Measurements from ENCODE around the gene DYNLL2. TPM values are rescaled to one million over a fixed set of nuclear protein-coding genes. Genes with fewer than 3 reads are reported as not detected.

The DYNLL2 gene
- total RNA-seq, 1 experiment from 2014 or later, result 29.1 TPM

DNA sequence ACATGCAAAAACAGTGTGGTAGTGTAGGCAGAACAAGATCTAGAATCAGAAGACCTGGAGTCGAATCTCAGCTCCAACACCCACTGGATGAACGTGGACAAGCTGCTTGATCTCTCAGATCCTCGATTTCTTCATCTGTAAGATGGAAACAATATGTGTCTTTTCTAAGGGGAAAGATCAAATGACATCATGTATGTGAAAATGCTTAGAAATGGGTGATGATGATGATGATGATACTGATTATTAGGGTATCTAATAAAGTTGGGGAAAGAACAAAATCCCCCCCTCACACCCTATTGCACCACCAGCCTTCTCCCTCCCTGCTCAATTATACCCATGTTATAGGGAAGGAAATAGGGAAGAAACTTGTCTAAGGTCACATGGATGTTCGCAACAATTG is 10.9 kb downstream of the DYNLL2 start:
- no peak for DNase-seq (ENCODE audit: low spot score)
- H3K27me3 ChIP-seq (replicated peaks; ENCODE audit: insufficient read depth, low read depth, low read length, poor library complexity), result no peaks in the 10 kb centered on the region
- no peaks in the 10 kb centered on the region for H3K9me3 ChIP-seq (ENCODE audit: low read depth, low read length, poor library complexity, severe bottlenecking)
- H3K4me3 ChIP-seq (ENCODE audit: low read depth, low read length, poor library complexity, severe bottlenecking), result no peak overlapping the region
- no peak overlapping the region for H3K27ac ChIP-seq (ENCODE audit: low read depth, low read length, poor library complexity, severe bottlenecking)
- POLR2A ChIA-PET (ENCODE audit: low non-redundant PET), result no interaction called here
- no peak for TF ChIP-seq EZH2 (IDR thresholded peaks at IDR 0.05; ENCODE audit: borderline replicate concordance, low read depth, low read length, poor library complexity, severe bottlenecking)
- TF ChIP-seq, protein P1, sequence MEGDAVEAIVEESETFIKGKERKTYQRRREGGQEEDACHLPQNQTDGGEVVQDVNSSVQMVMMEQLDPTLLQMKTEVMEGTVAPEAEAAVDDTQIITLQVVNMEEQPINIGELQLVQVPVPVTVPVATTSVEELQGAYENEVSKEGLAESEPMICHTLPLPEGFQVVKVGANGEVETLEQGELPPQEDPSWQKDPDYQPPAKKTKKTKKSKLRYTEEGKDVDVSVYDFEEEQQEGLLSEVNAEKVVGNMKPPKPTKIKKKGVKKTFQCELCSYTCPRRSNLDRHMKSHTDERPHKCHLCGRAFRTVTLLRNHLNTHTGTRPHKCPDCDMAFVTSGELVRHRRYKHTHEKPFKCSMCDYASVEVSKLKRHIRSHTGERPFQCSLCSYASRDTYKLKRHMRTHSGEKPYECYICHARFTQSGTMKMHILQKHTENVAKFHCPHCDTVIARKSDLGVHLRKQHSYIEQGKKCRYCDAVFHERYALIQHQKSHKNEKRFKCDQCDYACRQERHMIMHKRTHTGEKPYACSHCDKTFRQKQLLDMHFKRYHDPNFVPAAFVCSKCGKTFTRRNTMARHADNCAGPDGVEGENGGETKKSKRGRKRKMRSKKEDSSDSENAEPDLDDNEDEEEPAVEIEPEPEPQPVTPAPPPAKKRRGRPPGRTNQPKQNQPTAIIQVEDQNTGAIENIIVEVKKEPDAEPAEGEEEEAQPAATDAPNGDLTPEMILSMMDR (conservative IDR thresholded peaks at IDR 0.05; ENCODE audit: low read depth, low read length), result no peak
- H3K36me3 ChIP-seq (ENCODE audit: insufficient read depth, low read length, poor library complexity, severe bottlenecking), result peaks cover 40% of the 10 kb centered on the region
- H3K4me1 ChIP-seq (ENCODE audit: insufficient read depth, low read length, poor library complexity, severe bottlenecking), result no peaks in the 10 kb centered on the region
- CTCF ChIA-PET, result no interaction called here
- intact Hi-C loops (cut with micrococcal nuclease; ENCODE audit: unreplicated experiment), result no loop called here
- BruUV-seq (replicated peaks), result no TSS peak

DNA sequence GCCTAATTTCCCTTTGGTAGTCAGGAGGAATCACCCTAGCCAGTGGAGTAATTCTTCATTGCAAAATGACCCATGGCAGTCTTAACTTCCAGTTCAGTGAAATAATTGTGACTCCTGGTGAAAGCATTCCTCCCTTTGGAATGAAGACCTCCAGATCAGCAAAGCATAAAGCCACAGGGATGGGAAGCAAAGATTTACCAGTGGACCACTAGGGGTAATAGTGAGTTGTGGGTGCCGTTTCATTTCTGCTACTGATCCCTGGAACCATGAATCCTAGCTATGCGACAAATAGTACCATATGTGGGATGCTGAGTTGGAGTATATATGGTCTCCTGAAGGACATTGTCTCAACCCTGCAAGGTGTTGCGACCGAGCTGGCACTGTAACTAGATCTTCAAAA is 13.7 kb downstream of the DYNLL2 start:
- POLR2A ChIA-PET (ENCODE audit: low non-redundant PET), result interaction anchor here (0.7 to 1.0 kb wide), 2 partner anchors 12 to 1268 kb away, joined by 3 to 4 read pairs; no protein-coding TSS in a partner anchor
- no peaks in the 10 kb centered on the region for H3K9me3 ChIP-seq (ENCODE audit: low read depth, low read length, poor library complexity, severe bottlenecking)

DNA sequence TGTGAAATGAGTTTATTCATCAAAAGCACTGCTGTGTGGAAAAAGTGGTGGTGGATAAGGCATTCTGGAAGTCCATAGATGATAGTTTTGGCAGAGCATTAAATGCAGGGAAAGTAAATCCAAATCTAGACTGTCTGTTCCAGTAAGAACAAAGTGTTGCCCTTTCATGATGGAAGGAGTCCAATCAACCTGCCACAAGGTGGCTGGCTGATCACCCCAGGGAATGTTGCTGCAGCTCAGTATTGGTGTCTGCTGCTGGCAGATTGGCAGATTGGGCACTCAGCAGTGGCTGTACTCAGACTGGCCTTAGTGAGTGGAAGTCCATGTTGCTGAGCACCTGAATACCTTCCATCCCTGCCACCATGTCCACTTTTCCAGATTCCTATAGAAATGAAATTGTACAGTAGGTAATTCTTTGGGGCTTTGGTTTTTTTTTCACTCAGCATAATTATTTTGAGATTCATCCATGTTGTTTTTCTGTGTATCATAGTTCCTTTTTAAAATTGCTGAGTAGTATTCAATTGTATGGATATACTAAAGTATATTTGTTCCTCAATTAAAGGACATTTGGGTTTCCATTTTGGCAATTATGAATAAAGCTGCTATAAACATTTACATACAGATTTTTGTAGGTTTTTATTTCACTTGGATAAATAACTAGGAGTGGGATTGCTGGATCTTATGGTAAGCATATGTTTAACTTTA is 14.3 kb downstream of the DYNLL2 start:
- H3K4me1 ChIP-seq (ENCODE audit: insufficient read depth, low read length, poor library complexity, severe bottlenecking), result no peaks in the 10 kb centered on the region
- no peak overlapping the region for H3K4me3 ChIP-seq (ENCODE audit: low read depth, low read length, poor library complexity, severe bottlenecking)
- peaks cover 14% of the 10 kb centered on the region for H3K36me3 ChIP-seq (ENCODE audit: insufficient read depth, low read length, poor library complexity, severe bottlenecking)
- ChIA-PET CTCF (interaction anchor here (0.6 kb wide), 1 partner anchor 345 kb away, joined by 5 read pairs; no protein-coding TSS in a partner anchor), POLR2A (ENCODE audit: low non-redundant PET) (no interaction called here)
- BruUV-seq (replicated peaks), result no TSS peak
- TF ChIP-seq, protein P1 (conservative IDR thresholded peaks at IDR 0.05; ENCODE audit: low read depth, low read length), result no peak
- TF ChIP-seq EZH2 (IDR thresholded peaks at IDR 0.05; ENCODE audit: borderline replicate concordance, low read depth, low read length, poor library complexity, severe bottlenecking), result no peak
- no peaks in the 10 kb centered on the region for H3K27me3 ChIP-seq (replicated peaks; ENCODE audit: insufficient read depth, low read depth, low read length, poor library complexity)
- intact Hi-C loops (cut with micrococcal nuclease; ENCODE audit: unreplicated experiment), result no loop called here
- H3K9me3 ChIP-seq (ENCODE audit: low read depth, low read length, poor library complexity, severe bottlenecking), result no peaks in the 10 kb centered on the region
- no peak overlapping the region for H3K27ac ChIP-seq (ENCODE audit: low read depth, low read length, poor library complexity, severe bottlenecking)
- DNase-seq (ENCODE audit: low spot score), result no peak

More for the DNA sequence above, 13.7 kb downstream of the DYNLL2 start:
- BruUV-seq (replicated peaks), result no TSS peak
- H3K27ac ChIP-seq (ENCODE audit: low read depth, low read length, poor library complexity, severe bottlenecking), result no peak overlapping the region
- no peaks in the 10 kb centered on the region for H3K4me1 ChIP-seq (ENCODE audit: insufficient read depth, low read length, poor library complexity, severe bottlenecking)
- H3K36me3 ChIP-seq (ENCODE audit: insufficient read depth, low read length, poor library complexity, severe bottlenecking), result peaks cover 20% of the 10 kb centered on the region
- TF ChIP-seq EZH2 (IDR thresholded peaks at IDR 0.05; ENCODE audit: borderline replicate concordance, low read depth, low read length, poor library complexity, severe bottlenecking), result no peak
- TF ChIP-seq, protein P1 (conservative IDR thresholded peaks at IDR 0.05; ENCODE audit: low read depth, low read length), result peak; percentile 42; the same call in 1 of the 2 replicates
- no peaks in the 10 kb centered on the region for H3K27me3 ChIP-seq (replicated peaks; ENCODE audit: insufficient read depth, low read depth, low read length, poor library complexity)
- H3K4me3 ChIP-seq (ENCODE audit: low read depth, low read length, poor library complexity, severe bottlenecking), result no peak overlapping the region
- CTCF ChIA-PET, result interaction anchor here (0.6 kb wide), 1 partner anchor 344 kb away, joined by 5 read pairs; no protein-coding TSS in a partner anchor
- intact Hi-C loops (cut with micrococcal nuclease; ENCODE audit: unreplicated experiment), result no loop called here
- no peak for DNase-seq (ENCODE audit: low spot score)
